Ramos (cell line): ENCODE measurements around the gene ZCWPW2.

Source experiments
- in situ Hi-C: fragments of 300-500 bp; cut with MboI; formaldehyde crosslinking; loops from one replicate; pipeline ENCODE4 v1.14.3; 2022; ENCODE audit warnings: low sequenced_read_pairs; ENCODE audit not compliant: unreplicated experiment

Gene ZCWPW2

DNA sequence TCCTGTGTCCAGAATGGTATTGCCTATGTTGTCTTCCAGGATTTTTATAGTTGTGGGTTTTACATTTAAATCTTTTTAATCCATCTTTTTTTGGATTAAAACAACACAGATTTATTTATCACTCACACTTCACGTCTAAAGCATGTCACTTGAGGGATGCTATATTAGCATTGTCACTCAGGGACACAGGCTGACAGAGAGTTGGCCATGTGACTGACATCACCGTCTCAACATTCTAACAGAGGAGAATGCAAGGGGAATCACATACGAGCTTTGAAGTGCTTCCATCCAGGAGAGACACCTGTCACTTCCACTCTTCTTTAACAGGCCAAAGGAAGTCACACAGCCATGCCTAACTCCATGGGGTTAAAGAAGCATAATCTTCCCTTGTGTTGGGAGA lies 204.7 kb downstream of the ZCWPW2 start:
- in situ Hi-C loops: no loop called here

DNA sequence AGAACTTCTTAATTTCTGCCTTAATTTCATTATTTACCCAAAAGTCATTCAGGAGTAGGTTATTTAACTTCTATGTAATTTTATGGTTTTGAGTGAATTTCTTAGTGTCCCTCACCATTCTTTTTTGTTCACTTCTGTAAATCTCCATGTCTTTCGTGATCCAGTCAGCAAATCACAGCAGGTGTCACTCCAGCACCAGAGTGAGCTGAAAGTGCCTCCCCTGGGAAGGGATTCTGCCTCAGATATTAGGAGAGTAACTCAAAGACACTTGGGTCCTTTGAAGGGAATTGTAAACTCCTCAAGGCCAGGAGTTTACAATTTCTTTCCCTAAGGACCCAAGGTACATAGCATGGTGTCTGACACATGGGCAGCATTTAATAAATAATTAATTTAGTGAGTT lies 207.7 kb downstream of the ZCWPW2 start:
- in situ Hi-C loops: no loop called here

DNA sequence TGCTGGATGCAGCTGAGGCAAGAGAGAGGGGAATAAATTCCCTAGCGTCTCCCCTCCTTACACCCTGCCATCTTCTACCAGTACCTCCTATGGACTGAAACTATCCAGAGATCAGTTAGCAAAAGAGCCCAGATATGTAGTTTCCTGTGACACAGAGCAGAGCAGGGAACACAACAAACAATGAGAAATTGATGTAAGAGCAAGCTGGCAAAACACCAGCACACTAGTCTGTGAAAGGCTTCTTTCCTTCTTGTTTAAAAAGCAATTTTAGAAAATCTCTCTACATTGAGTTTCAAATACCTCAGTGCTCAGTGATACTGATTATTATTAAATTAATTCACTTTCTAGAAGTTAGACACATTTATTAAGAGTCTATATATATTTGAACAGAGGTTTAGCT lies 215.7 kb downstream of the ZCWPW2 start:
- in situ Hi-C loops: no loop called here

DNA sequence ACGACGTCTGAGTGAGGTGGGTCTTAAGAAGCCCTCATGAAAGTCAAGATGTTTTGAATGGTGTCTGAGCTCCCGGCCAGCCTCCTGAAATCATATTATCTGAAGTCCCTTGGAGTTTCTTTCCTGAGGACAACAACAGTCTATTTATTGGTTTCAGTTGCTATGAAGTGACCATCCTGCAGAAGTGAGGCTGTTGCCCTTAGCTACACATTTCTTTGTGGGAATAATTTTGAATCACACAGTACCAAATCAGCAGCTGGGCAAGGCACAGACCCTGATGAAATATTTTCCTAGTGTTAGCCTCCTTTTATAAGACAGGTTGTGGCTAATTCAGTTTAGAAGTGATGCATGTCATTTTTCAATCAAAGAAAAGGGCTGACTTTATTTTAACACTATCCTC lies 220.8 kb downstream of the ZCWPW2 start:
- in situ Hi-C loops: no loop called here

DNA sequence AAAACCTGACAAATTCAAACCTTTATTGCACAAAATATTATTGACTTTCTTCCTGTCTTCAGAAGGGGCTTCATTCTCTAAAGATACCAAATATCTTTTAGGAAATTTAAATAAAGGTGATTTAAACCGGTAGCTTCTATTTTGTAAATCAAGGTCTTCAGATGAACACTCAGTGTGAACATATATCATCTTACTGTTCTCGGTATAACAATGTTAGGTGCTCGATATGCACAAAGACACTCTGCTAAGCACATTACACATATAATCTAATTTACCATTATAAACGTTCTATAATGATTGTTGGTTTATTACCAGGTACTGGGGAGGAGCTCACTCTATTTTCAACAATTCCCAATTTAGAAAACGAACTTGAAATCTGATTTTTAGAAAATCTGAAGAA lies 225.5 kb downstream of the ZCWPW2 start:
- in situ Hi-C loops: no loop called here

DNA sequence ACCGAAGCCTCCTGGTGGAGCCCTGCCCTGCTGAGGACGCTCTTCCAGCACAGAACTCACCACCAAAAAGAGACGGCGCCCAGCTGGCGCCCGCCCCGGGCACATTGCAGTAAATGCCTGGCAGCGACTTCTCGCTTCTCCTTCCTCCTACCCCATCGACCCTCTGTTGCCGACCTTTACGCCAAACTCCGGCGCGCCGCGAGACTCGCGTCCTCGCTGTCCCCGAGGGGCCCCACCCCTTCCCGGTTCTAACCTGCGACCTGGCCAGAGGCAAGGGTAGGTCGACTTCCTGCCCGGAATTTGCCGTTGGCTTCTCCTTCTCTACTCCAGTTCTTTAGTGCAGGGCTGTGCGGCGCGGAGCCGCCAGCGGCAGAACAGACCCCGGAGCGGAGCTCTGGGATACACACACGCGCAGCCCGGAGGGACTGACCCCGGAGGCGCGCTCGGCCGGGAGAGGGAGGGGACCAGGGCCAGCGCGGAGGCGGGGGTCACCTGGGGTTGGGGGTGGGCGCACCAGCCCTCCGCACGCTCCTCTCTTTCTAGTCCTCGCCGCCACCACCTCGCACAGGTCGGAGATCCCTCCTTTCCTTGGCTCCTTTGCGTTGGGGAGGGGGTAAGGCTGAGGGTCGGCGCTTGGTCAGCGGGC lies 226.7 kb downstream of the ZCWPW2 start:
- in situ Hi-C loops: no loop called here
